Kasumi-1 (cell line): ENCODE data around the gene PEX5L.

Experiments used
- DNase-seq, 2 experiments: peaks; one replicate each; lab custom pipeline; 2025; lab: John Stamatoyannopoulos, UW

The PEX5L gene

GRCh38 chr3:179956416-179956830, 80.3 kb downstream of the PEX5L start:
- DNase-seq = peak; percentile 63 to 73

- no peak for DNase-seq
Measured at GRCh38 chr3:179955809-179956208, 80.9 kb downstream of the PEX5L start.

- DNase-seq = no peak
Measured at GRCh38 chr3:179955286-179955685, 81.5 kb downstream of the PEX5L start.

DNA sequence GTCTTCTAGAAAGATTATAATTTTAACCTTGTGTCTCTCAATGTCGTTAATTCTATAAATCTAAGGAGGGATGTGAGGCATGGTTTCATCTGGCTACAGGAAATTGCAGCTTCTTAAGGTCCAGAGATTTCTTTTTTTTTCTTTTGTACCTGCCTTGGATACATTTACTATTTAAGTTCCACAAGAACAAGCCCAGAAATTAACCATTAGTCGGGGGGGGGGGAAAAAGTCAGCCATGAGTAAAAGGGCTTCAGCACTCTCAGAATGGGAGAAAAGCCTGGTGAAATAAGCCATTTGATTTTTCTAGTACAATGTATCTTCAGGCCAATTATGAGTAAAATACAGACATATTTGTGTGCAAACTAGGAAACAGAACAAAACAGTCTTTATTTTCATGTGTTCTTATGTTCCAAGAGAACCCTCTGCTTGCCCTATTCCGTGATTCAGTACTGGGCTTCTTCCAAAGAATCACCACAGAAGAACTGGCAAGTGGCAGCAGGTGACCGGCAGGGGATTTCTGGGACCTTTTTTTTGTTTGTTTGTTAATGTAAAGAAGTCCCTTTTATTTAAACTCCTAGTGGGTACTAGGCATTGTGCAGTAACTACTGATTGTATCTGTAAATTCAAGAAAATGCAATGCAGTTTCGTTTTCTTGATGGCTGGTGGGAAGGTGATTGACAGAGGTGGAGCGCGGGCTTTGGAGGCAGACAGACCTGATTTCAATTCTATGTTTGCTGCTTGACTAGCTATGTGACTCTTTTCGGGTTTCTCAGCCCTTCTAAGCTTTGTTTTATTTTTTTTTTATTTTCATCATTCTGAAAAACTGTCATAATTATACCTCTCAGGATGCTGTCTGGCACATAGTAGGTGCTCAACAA, 82.5 kb downstream of the PEX5L start:
- no peak for DNase-seq

GRCh38 chr3:179950840-179951239, 85.9 kb downstream of the PEX5L start:
- DNase-seq = no peak

GRCh38 chr3:179949869-179950268, 86.9 kb downstream of the PEX5L start:
- no peak for DNase-seq

- DNase-seq = no peak
Measured at GRCh38 chr3:179949412-179949811, 87.3 kb downstream of the PEX5L start.

- no peak for DNase-seq
Measured at GRCh38 chr3:179948740-179949139, 88.0 kb downstream of the PEX5L start.

DNA sequence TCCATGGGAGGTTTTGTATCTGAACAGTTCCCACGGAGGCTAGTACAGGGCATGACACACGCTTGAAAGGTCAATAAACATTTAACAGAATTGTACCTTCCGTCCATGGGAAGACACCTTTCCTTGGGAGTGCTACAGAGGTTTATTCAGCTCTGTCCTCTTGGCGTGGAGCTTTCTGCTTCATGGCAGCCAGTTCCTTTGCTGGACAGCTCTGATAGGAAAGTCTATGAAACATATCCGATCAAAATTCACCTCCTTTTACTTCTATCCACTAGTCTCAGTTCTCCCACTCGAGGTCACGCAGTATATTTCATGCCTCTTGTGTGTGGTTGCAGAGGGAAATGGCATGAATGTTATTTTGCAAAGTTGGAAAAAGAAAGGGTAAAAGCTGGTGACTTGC, 91.2 kb downstream of the PEX5L start:
- DNase-seq = no peak

- DNase-seq = no peak
Measured at GRCh38 chr3:179943117-179943880, 93.4 kb downstream of the PEX5L start.

- no peak for DNase-seq
Measured at GRCh38 chr3:179942553-179943075, 94.1 kb downstream of the PEX5L start.

DNA sequence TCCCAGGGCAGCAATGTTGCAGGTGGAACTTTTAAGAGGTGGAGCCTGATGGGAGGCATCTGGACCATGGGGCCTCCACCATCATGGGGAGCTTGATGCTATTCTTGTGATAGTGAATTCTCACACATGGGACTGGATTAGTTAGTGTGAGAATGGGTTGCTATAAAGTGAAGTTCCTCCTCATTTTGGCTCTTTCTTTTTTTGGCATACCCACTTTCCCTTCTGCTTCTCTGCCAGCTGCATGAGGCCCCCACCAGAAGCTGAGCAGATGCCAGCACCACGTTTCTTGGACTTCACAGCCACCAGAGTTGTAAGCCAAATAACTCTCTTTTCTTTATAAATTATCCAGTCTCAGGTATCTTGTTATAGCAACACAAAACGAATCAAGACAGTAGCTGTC, 101.0 kb downstream of the PEX5L start:
- no peak for DNase-seq

- DNase-seq = no peak
Measured at GRCh38 chr3:179933914-179934313, 102.8 kb downstream of the PEX5L start.

DNA sequence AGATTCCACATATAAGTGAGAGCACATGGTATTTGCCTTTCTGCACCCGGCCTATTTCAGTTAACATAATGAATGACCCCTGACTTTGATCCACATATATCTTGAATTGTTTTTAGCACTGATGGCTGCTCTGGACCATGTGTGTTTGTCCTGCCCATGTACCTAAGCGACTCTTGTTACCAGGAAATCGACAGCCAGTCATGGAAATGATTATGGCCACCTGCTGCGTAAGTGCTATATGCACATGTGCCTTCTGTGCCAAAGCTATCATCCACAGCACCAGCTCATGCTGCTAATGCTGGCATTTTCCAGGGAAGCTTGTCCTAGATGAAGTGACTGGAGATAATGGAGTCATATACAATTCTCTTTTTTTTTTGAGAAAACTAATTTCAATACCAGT, 103.7 kb downstream of the PEX5L start:
- DNase-seq = no peak

DNA sequence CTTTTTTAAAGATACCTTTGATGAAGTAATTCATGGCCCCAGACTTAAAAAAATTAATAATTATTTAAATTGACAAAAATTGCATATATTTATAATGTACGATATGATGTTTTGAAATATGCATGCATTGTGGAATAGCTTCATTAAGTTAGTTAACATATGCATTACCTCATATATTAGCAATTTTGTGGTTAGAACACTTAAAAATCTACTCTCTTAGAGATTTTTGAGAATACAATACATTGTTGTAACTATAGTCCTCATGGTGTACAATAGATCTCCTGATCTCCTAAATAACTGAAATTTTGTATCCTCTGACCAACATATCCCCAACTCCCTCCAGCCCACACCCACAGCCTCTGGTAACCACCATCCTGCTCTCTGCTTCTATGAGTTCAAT, 104.1 kb downstream of the PEX5L start:
- no peak for DNase-seq

DNA sequence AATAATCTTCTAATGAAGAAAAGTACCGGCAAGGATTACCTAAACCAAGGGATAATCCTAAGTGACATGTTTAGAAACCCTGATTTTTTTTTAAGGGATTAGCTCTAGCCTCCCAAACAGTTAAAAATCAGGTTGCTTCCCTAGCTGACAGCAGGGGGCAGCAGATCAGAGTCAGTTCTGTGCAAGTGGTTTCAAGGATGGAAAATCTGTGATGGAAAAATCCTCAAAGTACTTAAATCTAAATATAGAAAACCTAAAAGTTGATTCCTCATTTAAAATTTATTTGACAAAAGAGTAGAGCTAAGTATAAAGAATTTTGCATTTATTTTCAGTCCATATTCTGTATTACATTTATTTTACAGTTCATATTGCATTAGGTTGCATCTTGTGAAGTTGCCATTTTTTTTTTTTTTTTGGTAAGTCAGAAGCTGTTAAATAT, 107.6 kb downstream of the PEX5L start:
- peak; percentile 71 to 75 for DNase-seq

GRCh38 chr3:179927191-179927590, 109.5 kb downstream of the PEX5L start:
- DNase-seq = no peak

DNA sequence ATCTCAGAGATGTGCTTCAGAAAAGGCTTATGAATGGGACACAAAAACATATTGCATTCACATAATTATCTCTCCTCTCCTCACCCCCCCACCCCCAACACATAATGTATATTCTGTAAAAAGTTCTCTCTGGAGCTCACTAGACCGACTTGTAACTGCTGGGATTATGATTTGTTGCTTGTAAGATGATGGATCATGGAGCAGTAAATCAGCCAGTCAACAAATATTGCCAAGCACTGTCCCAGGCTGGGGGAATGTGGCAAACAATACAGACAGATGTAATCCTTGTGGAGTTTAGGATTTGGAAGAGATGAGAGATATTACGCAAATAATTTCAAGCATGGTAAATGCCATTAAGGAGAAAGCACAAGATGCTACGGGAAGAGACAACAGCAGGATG, 114.8 kb downstream of the PEX5L start:
- DNase-seq = no peak

DNA sequence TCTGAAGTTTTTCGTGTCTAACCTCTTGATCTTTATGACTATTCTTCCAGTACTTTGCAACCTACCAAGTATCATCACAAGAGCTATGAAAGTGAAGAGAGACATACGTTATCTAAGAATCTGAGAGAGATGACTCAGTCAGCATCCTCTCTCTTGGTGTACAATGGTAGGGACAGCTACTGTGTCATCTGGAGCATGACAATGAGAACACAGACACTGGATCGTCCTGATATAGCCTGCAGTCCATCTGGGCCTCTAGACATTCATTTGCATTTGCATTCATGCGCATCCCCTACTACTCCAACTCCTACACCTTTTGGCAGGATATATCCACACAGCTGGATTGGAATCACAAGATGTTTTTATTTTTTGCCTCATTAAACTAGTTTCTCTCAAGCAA, 115.2 kb downstream of the PEX5L start:
- DNase-seq = no peak

- no peak for DNase-seq
Measured at GRCh38 chr3:179907784-179908482, 128.8 kb downstream of the PEX5L start.

GRCh38 chr3:179902061-179902460, 134.7 kb downstream of the PEX5L start:
- no peak for DNase-seq

DNA sequence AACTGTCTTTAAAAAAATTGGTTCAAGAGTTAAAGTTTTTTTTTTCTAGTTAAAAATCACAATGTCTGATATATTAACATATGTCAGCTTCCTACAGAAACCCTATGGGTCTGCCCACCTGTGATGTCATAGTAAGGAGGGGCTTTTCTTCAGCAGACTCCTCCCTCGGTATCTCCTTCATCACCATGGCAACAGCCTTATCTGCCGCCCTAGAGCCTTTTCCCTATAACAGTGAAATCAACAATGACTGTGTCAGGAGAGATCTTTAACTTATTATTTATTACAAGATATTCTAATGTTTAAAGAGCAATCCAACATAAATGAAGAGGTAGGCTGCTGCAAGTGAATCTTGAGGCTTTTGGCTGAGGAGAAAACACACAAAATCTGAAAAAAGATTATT, 138.7 kb downstream of the PEX5L start:
- peak in 1 of 2 experiments; percentile 7 for DNase-seq
